Mucosa of stomach (tissue), 1 donor: Measurements from ENCODE around the gene ADSL.
A peak's percentile ranks its signal among the peaks of the same experiment; 100 is the strongest.
"Not testable (repeated sequence)": the region's sequence is repeated elsewhere in the genome, so short reads cannot be mapped to it uniquely, and the experiment has no call there.

ENCODE experiments used
- H3K27me3 ChIP-seq: one replicate; pipeline ENCODE4 v1.7.0; 2013; ENCODE audit warnings: mild to moderate bottlenecking, low read length; ENCODE audit not compliant: control insufficient read depth, insufficient read depth
- H3K36me3 ChIP-seq: one replicate; pipeline ENCODE4 v1.7.0; 2013; ENCODE audit warnings: low read length; ENCODE audit not compliant: control insufficient read depth, insufficient read depth
- H3K4me1 ChIP-seq: one replicate; pipeline ENCODE4 v1.7.0; 2013; ENCODE audit warnings: mild to moderate bottlenecking, low read length; ENCODE audit not compliant: control insufficient read depth, insufficient read depth
- H3K4me3 ChIP-seq: one replicate; pipeline ENCODE4 v1.7.0; 2013; ENCODE audit warnings: low read length
- H3K9ac ChIP-seq: one replicate; pipeline ENCODE4 v1.7.0; 2013; ENCODE audit warnings: mild to moderate bottlenecking, low read length, moderate library complexity
- H3K9me3 ChIP-seq: one replicate; pipeline ENCODE4 v1.7.0; 2013; ENCODE audit warnings: mild to moderate bottlenecking, low read length, moderate library complexity; ENCODE audit not compliant: control insufficient read depth
- donor health status: Pancreatic carcinoma.

Gene ADSL

GRCh38 chr22:40346185-40347118, at the start of gene ADSL:
TSS of gene ADSL (plus strand) at chr22:40346500. CDS start at chr22:40346559, 59 bp downstream.
- no peaks in the 10 kb centered on the region for H3K27me3 ChIP-seq
- H3K9me3 ChIP-seq, result no peaks in the 10 kb centered on the region
- peaks cover 11% of the 10 kb centered on the region for H3K4me1 ChIP-seq
- H3K4me3 ChIP-seq, result peak within 1 kb of the TSS; percentile 86
- no peaks in the 10 kb centered on the region for H3K36me3 ChIP-seq
- peak within 1 kb of the TSS; percentile 81 for H3K9ac ChIP-seq

GRCh38 chr22:40300316-40300715, 46.0 kb upstream of the ADSL start:
- no peak overlapping the region for H3K9ac ChIP-seq
- no peaks in the 10 kb centered on the region for H3K27me3 ChIP-seq
- H3K4me1 ChIP-seq, result no peaks in the 10 kb centered on the region
- peaks cover 12% of the 10 kb centered on the region for H3K36me3 ChIP-seq
- H3K4me3 ChIP-seq, result no peak overlapping the region
- no peaks in the 10 kb centered on the region for H3K9me3 ChIP-seq

GRCh38 chr22:40300884-40301672, 45.2 kb upstream of the ADSL start:
- Histone ChIP-seq H3K9me3 (no peaks in the 10 kb centered on the region), H3K27me3 (no peaks in the 10 kb centered on the region), H3K9ac (no peak overlapping the region), H3K4me1 (no peaks in the 10 kb centered on the region), H3K4me3 (no peak overlapping the region), H3K36me3 (peaks cover 12% of the 10 kb centered on the region)

GRCh38 chr22:40302149-40302548, 44.2 kb upstream of the ADSL start:
- no peaks in the 10 kb centered on the region for H3K4me1 ChIP-seq
- no peak overlapping the region for H3K4me3 ChIP-seq
- H3K9ac ChIP-seq, result no peak overlapping the region
- H3K36me3 ChIP-seq, result peaks cover 13% of the 10 kb centered on the region
- H3K9me3 ChIP-seq, result no peaks in the 10 kb centered on the region
- H3K27me3 ChIP-seq, result no peaks in the 10 kb centered on the region

GRCh38 chr22:40305625-40306024, 40.7 kb upstream of the ADSL start:
- Histone ChIP-seq H3K36me3 (peaks cover 26% of the 10 kb centered on the region), H3K9ac (no peak overlapping the region), H3K27me3 (no peaks in the 10 kb centered on the region)

GRCh38 chr22:40308999-40309573, 37.2 kb upstream of the ADSL start:
- Histone ChIP-seq H3K4me1 (no peaks in the 10 kb centered on the region), H3K36me3 (peaks cover 18% of the 10 kb centered on the region), H3K9me3 (no peaks in the 10 kb centered on the region), H3K9ac (no peak overlapping the region), H3K4me3 (no peak overlapping the region), H3K27me3 (no peaks in the 10 kb centered on the region)

More at GRCh38 chr22:40305625-40306024, 40.7 kb upstream of the ADSL start:
- Histone ChIP-seq H3K4me1 (no peaks in the 10 kb centered on the region), H3K4me3 (no peak overlapping the region), H3K9me3 (no peaks in the 10 kb centered on the region)

- no peak overlapping the region for H3K9ac ChIP-seq
- no peaks in the 10 kb centered on the region for H3K9me3 ChIP-seq
- no peak overlapping the region for H3K4me3 ChIP-seq
- H3K36me3 ChIP-seq, result peaks cover 18% of the 10 kb centered on the region
- no peaks in the 10 kb centered on the region for H3K27me3 ChIP-seq
- H3K4me1 ChIP-seq, result no peaks in the 10 kb centered on the region
These were observed 36.7 kb upstream of the ADSL start for GRCh38 chr22:40309631-40310030.

GRCh38 chr22:40310081-40310767, 36.1 kb upstream of the ADSL start:
- H3K4me1 ChIP-seq, result no peaks in the 10 kb centered on the region
- no peaks in the 10 kb centered on the region for H3K9me3 ChIP-seq
- no peak overlapping the region for H3K9ac ChIP-seq
- no peak overlapping the region for H3K4me3 ChIP-seq
- peaks cover 18% of the 10 kb centered on the region for H3K36me3 ChIP-seq
- H3K27me3 ChIP-seq, result no peaks in the 10 kb centered on the region

- Histone ChIP-seq H3K36me3 (peaks cover 18% of the 10 kb centered on the region), H3K4me1 (no peaks in the 10 kb centered on the region), H3K27me3 (no peaks in the 10 kb centered on the region), H3K9ac (no peak overlapping the region), H3K4me3 (no peak overlapping the region), H3K9me3 (no peaks in the 10 kb centered on the region)
These were observed 35.6 kb upstream of the ADSL start for GRCh38 chr22:40310768-40311120.

GRCh38 chr22:40311646-40312045, 34.7 kb upstream of the ADSL start:
- not testable (repeated sequence) for H3K9ac ChIP-seq, H3K4me3 ChIP-seq, H3K9me3 ChIP-seq, H3K27me3 ChIP-seq, H3K4me1 ChIP-seq
- H3K36me3 ChIP-seq, result peaks cover 18% of the 10 kb centered on the region

GRCh38 chr22:40312050-40312449, 34.2 kb upstream of the ADSL start:
- no peaks in the 10 kb centered on the region for H3K9me3 ChIP-seq
- no peaks in the 10 kb centered on the region for H3K4me1 ChIP-seq
- no peaks in the 10 kb centered on the region for H3K27me3 ChIP-seq
- H3K4me3 ChIP-seq, result no peak overlapping the region
- peaks cover 18% of the 10 kb centered on the region for H3K36me3 ChIP-seq
- no peak overlapping the region for H3K9ac ChIP-seq
